ENCODE results near the gene SH3RF2.

DNA sequence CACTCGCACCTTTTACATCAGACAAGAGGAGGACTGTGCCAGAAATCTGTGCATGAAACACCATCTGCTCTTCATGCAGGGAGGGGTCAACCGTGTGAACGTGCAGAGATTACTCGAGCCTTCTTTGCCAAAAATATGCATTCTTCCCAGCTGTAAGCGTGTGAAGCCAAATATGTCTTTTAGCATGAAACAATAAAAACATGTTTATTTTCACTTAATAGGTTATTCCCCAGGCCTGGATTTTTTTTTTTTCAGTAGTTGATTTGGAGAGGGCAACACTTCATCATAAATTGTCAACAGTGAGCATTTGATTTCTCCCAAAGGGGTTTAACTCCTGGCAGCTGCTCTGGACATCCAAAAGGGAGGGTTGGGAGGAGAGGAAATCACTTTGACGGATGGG is 145.2 kb downstream of the SH3RF2 start:
- TF ChIP-seq EZH2 (IDR thresholded peaks at IDR 0.05) = no peak
- TF ChIP-seq CTCF (IDR thresholded peaks at IDR 0.05) = no peak
- no peak for TF ChIP-seq EZH2phosphoT487 (IDR thresholded peaks at IDR 0.05)

All from neural progenitor cell (in vitro differentiated cells).